COLO668 (cell line): ENCODE results near the gene INSR.
A peak's percentile ranks its signal among the peaks of the same experiment; 100 is the strongest.

Experiments
- DNase-seq: peaks from one replicate; lab custom pipeline; 2025; ENCODE audit not compliant: unreplicated experiment; lab: John Stamatoyannopoulos, UW

The INSR gene

GRCh38 chr19:7104747-7105447, 189.3 kb downstream of the INSR start:
- no peak for DNase-seq

GRCh38 chr19:7101498-7102253, 192.5 kb downstream of the INSR start:
- no peak for DNase-seq

- no peak for DNase-seq
These were observed 194.7 kb downstream of the INSR start for GRCh38 chr19:7099597-7099921.

DNA sequence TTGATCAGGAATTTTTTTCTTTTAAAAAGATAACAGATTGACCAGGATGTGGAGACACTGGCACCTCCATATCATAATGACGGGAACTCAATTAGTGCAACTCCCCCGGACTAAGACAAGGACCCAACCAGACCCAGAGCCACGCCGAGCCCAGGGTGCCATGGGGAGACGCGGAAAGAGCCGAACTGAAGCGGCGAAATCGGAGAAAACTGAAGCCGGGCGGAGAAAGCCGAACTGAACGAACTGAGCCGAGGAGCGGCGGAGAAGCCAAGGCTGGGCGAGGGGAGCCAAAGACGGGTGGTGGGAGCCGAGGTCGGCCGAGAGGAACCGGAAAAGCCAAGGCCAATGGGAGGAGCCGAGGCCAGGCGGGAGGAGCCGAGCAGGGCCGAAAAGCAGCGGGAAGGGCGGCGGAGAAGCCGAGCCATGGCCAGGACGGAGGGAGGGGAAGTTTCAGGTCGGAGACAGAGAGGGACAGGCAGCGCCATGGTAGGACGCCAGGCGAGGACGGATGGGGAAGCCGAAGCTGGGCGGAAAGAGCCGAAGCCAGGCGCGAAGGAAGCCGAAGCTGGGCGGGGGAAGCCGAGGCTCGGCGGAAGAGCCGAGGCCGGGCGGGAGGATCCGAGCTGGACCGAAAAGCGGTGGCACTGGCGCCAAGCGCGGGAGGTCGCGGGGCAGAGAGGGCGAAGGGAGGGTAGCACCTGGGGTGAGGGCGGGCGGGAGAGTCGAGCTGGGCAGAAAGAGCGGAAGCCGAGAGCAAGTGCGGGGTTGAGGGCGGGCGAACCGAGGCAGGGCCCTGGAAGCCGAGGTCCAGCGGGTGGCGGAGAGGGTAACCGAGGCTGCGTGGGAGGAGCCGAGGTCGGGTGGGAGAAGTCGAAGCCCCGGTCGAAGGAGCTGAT, 195.3 kb downstream of the INSR start:
- DNase-seq: peak; percentile 94

DNA sequence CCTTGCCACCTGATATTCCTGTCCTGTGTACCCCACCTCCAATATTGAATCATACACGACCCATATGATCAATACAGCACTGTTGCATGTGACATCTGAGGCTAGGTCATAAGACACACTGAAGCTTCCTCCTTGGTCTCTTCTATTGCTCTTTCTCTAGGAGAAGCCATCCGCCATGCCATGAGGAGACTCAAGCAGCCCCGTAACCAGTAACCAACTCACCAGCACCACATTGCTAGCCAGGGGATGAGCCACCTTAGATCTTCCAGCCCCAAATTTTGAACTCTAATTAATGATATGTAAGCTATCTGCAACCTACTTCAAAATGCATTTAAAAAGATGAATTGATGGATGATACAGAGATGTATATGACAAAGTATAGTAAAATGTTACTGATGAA, 196.1 kb downstream of the INSR start:
- DNase-seq: no peak

DNA sequence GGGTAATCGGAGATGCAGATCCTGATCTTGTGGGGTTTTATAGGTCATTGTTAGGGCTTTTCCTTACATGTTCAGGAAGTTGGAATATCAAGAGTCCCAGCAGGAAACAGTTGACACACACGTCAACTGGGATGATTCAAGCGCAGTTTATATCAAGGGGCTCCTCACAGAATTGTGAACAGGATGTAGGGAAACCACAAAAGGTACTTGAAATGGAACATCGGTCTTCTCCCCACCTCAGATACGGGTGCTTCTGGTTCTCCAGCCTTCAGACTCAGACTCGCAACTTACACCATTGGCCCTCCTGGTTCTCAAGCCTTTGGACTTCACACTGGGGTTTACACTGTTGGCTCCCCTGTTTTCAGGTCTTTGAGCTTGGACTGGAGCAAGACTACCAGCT, 205.2 kb downstream of the INSR start:
- DNase-seq: no peak

GRCh38 chr19:7083076-7083956, 210.9 kb downstream of the INSR start:
- DNase-seq: no peak

DNA sequence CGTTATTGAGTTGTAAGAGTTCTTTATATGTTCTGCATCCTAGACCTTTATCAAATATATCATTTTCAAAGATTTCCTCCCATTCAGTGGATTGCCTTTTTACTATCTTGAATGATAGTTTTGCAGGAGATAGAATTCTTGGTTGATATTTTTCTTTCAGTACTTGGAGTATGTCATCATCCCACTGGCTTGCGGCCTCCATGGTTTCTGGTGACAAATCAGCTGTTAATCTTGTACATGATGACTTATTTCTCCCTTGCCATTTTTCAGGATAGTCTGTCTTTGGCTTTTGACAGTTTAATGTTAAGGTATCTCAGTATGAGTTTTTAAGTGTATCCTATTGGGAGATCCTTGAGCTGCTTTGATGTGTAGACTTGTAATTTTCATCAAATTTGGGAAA, 216.2 kb downstream of the INSR start:
- no peak for DNase-seq

DNA sequence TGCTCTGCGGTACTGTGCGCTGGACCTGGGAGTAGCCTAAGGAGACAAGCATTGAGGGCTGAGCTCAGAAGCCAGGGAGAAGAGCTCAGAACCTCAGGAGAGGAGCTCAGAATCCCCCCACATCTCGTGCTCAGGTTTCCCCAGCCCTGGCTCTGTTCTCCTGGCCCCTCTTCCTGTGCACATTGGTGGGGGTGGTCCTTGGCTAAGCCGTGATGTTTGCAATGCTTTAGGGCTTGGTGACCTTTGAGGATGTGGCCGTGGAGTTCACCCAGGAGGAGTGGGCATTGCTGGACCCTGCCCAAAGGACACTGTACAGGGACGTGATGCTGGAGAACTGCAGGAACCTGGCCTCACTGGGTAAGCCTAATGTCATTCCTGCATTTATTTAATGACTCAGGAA, 218.1 kb downstream of the INSR start:
- no peak for DNase-seq

- DNase-seq: no peak
These were observed 219.4 kb downstream of the INSR start for GRCh38 chr19:7074705-7075282.

GRCh38 chr19:7072541-7072940, 221.7 kb downstream of the INSR start:
- DNase-seq: no peak

DNA sequence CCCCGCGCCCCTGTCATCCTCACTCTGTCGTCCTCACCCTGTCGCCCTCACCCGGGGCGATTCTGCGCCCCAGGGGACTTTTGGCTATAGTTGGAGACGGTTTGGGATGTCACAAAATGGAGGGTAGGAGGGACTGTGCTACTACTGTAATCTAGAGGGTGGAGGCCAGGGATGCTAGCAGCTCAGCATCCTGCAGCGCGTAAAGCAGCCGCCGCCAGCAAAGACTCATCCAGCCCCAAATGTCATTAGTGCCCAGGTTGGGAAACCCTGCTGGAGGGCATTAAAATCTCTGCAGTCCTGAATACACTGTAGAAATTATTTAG, 224.3 kb downstream of the INSR start:
- no peak for DNase-seq

- peak; percentile 97 for DNase-seq
These were observed 224.9 kb downstream of the INSR start, which contains the start of gene ZNF557 for GRCh38 chr19:7069042-7069903. Gene ZNF557 (plus strand): TSS chr19:7069703. CDS start chr19:7075075, 5,372 bp downstream.

- DNase-seq: no peak
These were observed 225.6 kb downstream of the INSR start for GRCh38 chr19:7068599-7068998.

DNA sequence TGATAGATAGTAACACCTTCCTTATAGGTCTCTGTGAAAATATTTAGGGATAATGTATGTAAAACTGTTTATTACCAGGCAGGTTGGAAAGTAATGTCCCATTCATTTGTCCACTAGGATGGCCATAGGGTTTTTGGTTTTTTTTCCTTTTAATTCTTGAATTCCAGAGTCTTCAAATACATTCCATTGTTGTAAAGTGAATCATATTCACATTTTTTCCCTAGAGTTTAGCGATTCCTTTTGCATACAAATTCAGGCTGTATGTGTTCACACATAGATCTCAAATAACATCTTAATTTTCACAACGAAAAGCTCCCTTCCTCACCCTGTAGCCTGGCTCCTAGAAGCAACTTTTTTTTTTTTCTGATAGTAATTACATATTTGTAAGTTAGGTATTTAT, 226.5 kb downstream of the INSR start:
- no peak for DNase-seq

- DNase-seq: peak; percentile 19
These were observed 227.1 kb downstream of the INSR start for GRCh38 chr19:7067122-7067521.

GRCh38 chr19:7063764-7064418, 230.3 kb downstream of the INSR start:
- no peak for DNase-seq

DNA sequence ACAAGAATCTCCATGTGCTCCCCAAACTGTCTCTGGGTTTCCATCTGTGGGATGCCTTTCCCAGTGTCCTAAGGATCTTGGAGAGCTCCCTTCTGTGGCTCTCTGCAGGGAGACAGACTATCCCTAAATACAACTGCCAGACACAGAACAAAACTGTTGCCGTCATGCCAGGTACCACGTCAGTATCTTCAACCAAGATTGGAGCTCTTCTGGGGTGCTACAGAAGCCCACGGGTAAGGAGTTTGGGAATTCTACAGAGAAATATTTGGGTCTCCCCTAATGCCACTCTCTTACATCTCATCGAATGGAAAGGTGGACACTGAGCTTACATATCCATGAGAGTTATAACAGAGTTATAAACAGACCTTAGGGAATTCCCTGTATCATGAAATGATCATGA, 230.9 kb downstream of the INSR start:
- DNase-seq: no peak
